CD4-positive, alpha-beta memory T cell (primary cell): ENCODE measurements around the gene KCNE2. TPM values are rescaled to one million over a fixed set of nuclear protein-coding genes. Genes with fewer than 3 reads are reported as not detected.

ENCODE experiments used
- CTCF ChIA-PET: fragments of 350-600 bp; sonication (Branson Sonifier 250); formaldehyde crosslinking; loops from one replicate; lab custom pipeline; 2021; ENCODE audit warnings: inconsistent platforms; ENCODE audit not compliant: partially characterized antibody; lab: Charles Lee
- POLR2A ChIA-PET: fragments of 350-600 bp; sonication (Branson Sonifier 250); formaldehyde crosslinking; loops from one replicate; lab custom pipeline; 2021; ENCODE audit not compliant: partially characterized antibody; lab: Charles Lee
- DNase-seq, 5 donors: peaks; one replicate each; pipeline versions ENCODE4 v3.0.0 to v3.0.0-alpha.2; 2020 to 2022; ENCODE audit warnings: mixed read lengths in 1 of 5
- H3K27ac ChIP-seq: one replicate; pipeline ENCODE4 v1.7.0; 2013; ENCODE audit warnings: low read depth, low read length
- H3K27me3 ChIP-seq: 2 replicates; pipeline ENCODE4 v1.7.0; 2013; ENCODE audit warnings: mild to moderate bottlenecking, low read length, moderate library complexity; ENCODE audit not compliant: insufficient read depth
- H3K36me3 ChIP-seq: 2 replicates; pipeline ENCODE4 v1.7.0; 2013; ENCODE audit warnings: mild to moderate bottlenecking, low read length, moderate library complexity; ENCODE audit not compliant: insufficient read depth
- H3K4me1 ChIP-seq: 2 replicates; pipeline ENCODE4 v1.7.0; 2013; ENCODE audit warnings: mild to moderate bottlenecking, low read length, moderate library complexity; ENCODE audit not compliant: insufficient read depth
- H3K4me3 ChIP-seq, 2 donors: one replicate each; pipeline ENCODE4 v1.7.0; 2013; ENCODE audit warnings: low read length in 2 of 2, mild to moderate bottlenecking in 1 of 2
- H3K9me3 ChIP-seq, 2 donors: one replicate each; pipeline ENCODE4 v1.7.0; 2013; ENCODE audit warnings: low read length in 2 of 2, control low read depth in 1 of 2; ENCODE audit not compliant: control insufficient read depth in 1 of 2
- H3K27ac Mint-ChIP-seq, 7 donors: one replicate each; pipeline ENCODE4 v1.8.0; 2020 to 2021; ENCODE audit warnings: mixed read lengths in 7 of 7, mild to moderate bottlenecking in 6 of 7, inconsistent platforms in 3 of 7, moderate library complexity in 3 of 7
- H3K27me3 Mint-ChIP-seq, 2 donors: one replicate each; pipeline ENCODE4 v1.8.0; 2020 to 2021; ENCODE audit warnings: mixed read lengths in 2 of 2
- H3K36me3 Mint-ChIP-seq, 2 donors: one replicate each; pipeline ENCODE4 v1.8.0; 2020 to 2021; ENCODE audit warnings: mixed read lengths in 2 of 2, inconsistent platforms in 1 of 2, mild to moderate bottlenecking in 1 of 2
- H3K4me1 Mint-ChIP-seq, 4 donors: one replicate each; pipeline ENCODE4 v1.8.0; 2020 to 2021; ENCODE audit warnings: mixed read lengths in 4 of 4, mild to moderate bottlenecking in 1 of 4
- H3K4me3 Mint-ChIP-seq, 8 donors: one replicate each; pipeline ENCODE4 v1.8.0; 2020 to 2021; ENCODE audit warnings: mixed read lengths in 8 of 8, mild to moderate bottlenecking in 7 of 8, moderate library complexity in 6 of 8, inconsistent platforms in 3 of 8
- H3K9me3 Mint-ChIP-seq, 8 donors: one replicate each; pipeline ENCODE4 v1.8.0; 2020 to 2021; ENCODE audit warnings: mixed read lengths in 8 of 8, mild to moderate bottlenecking in 5 of 8, inconsistent platforms in 3 of 8, moderate library complexity in 1 of 8
- intact Hi-C: fragments of 100-400 bp; cut with micrococcal nuclease; formaldehyde crosslinking; loops from one replicate; pipeline ENCODE4 v1.15.1; 2023
- polyA plus RNA-seq, 2 donors: library from polyadenylated mRNA; unstranded; fragments of 300-500 nt; fragmentation: Illumina TruSeq; gene quantifications; one replicate each; pipeline ENCODE4 v1.2.3, GENCODE V29; 2021
- total RNA-seq, 2 experiments: library from RNA; stranded (reverse); gene quantifications; one replicate each; pipeline ENCODE4 v1.2.3, GENCODE V29; 2021

Gene KCNE2
- total and polyA plus RNA-seq, 4 experiments from 2014 or later, result 0.29 to 0.63 TPM; not detected in 2

DNA sequence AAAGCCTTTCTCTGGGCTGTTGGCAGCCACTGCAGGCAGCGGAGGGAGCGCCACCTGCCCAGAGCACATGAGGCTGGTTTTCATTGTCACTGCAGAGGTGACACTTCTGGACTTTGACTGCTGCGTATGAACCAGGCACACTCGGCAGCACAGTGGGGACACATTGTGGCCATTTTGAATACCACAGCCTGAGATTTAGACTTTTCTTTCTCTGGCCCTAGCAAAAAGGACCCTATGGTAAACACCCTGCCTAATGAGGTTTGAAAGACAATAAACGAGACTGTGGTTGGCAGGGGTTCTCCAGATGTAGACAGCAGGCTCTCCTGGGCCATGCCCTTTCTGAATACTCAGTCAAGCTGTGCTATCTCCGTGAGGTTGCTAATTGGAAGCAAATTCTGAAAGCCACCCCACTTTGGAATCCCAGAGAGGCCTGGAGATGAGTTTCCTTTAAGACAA is 12.0 kb upstream of the KCNE2 start:
- H3K36me3 ChIP-seq, result no peaks in the 10 kb centered on the region
- Mint-ChIP-seq H3K4me3 (no peak overlapping the region), H3K27ac (no peak overlapping the region), H3K27me3 (peaks cover 19 to 20% of the 10 kb centered on the region in 2 donors), H3K4me1 (peaks cover 4 to 6% (median 5%) of the 10 kb centered on the region in 4 donors), H3K36me3 (no peaks in the 10 kb centered on the region), H3K9me3 (peaks cover 0 to 3% (median 0%) of the 10 kb centered on the region in 8 donors)
- intact Hi-C loops, result no loop called here
- DNase-seq, result peak in 2 of 5 donors; percentile 2 to 15
- ChIA-PET POLR2A (no interaction called here), CTCF (interaction anchor here (1.8 to 15.7 kb wide), 3 partner anchors 10 to 428 kb away, joined by 4 to 335 read pairs (median 6); no protein-coding TSS in a partner anchor)
- no peaks in the 10 kb centered on the region for H3K27me3 ChIP-seq
- no peaks in the 10 kb centered on the region for H3K4me1 ChIP-seq
- no peak overlapping the region for H3K4me3 ChIP-seq
- no peak overlapping the region for H3K27ac ChIP-seq
- no peaks in the 10 kb centered on the region for H3K9me3 ChIP-seq

DNA sequence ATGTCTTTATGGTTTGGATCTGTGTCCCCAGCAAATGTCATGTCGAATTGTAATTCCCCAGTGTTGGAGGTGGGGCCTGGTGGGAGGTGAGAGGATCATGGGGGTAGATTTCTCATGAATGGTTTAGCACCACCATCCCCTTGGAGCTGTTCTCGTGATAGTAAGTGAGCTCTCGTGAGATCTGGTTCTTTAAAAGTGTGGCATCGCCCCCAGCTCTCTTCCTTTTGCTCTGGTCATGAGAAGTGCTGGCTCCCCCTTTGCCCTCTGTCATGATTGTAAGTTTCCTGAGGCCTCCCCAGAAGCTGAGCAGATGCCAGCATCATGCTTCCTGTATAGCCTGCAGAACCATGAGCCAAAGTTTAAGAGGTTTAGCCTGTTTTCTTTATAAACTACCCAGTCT is 11.2 kb upstream of the KCNE2 start:
- H3K4me1 ChIP-seq, result no peaks in the 10 kb centered on the region
- no peaks in the 10 kb centered on the region for H3K9me3 ChIP-seq
- ChIA-PET CTCF (interaction anchor here (1.4 to 15.7 kb wide), 2 partner anchors 10 to 429 kb away, joined by 4 to 335 read pairs; no protein-coding TSS in a partner anchor), POLR2A (no interaction called here)
- no peaks in the 10 kb centered on the region for H3K27me3 ChIP-seq
- peaks cover 20 to 22% of the 10 kb centered on the region in 2 donors for H3K27me3 Mint-ChIP-seq
- peaks cover 0 to 4% (median 0%) of the 10 kb centered on the region in 8 donors for H3K9me3 Mint-ChIP-seq
- DNase-seq, result no peak
- H3K36me3 Mint-ChIP-seq, result no peaks in the 10 kb centered on the region
- no peak overlapping the region for H3K27ac Mint-ChIP-seq
- no peaks in the 10 kb centered on the region for H3K36me3 ChIP-seq
- H3K4me1 Mint-ChIP-seq, result peaks cover 4 to 6% (median 5%) of the 10 kb centered on the region in 4 donors
- H3K4me3 Mint-ChIP-seq, result no peak overlapping the region
- no peak overlapping the region for H3K27ac ChIP-seq
- intact Hi-C loops, result no loop called here
- H3K4me3 ChIP-seq, result no peak overlapping the region

DNA sequence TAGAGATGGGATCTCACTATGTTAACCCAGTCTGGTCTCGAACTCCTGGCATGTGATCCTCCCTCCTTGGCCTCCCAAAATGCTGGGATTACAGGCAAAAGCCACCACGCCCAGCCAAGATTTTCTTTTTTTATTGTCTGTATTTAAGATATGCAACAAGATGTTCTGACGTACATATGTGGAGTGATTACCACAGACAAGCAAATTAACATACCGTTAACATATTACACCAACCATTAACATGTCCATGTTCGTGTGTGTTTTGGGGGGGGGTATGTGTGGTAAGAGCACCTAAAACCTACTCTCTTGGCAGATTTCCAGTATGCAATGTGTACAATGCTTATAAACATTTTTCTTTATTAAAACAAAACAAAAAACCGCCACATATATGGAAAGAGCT is 10.6 kb upstream of the KCNE2 start:
- H3K36me3 Mint-ChIP-seq, result no peaks in the 10 kb centered on the region
- no peaks in the 10 kb centered on the region for H3K4me1 Mint-ChIP-seq
- H3K27me3 Mint-ChIP-seq, result peaks cover 17 to 20% of the 10 kb centered on the region in 2 donors
- H3K36me3 ChIP-seq, result no peaks in the 10 kb centered on the region
- H3K27ac Mint-ChIP-seq, result no peak overlapping the region
- no peaks in the 10 kb centered on the region for H3K9me3 ChIP-seq
- no peak overlapping the region for H3K4me3 ChIP-seq
- ChIA-PET POLR2A (interaction anchor here (1.7 kb wide), 1 partner anchor 429 kb away, joined by 4 read pairs; no protein-coding TSS in a partner anchor), CTCF (interaction anchor here (1.4 to 15.7 kb wide), 2 partner anchors 9 to 429 kb away, joined by 4 to 335 read pairs; no protein-coding TSS in a partner anchor)
- no peak for DNase-seq
- no peak overlapping the region for H3K27ac ChIP-seq
- intact Hi-C loops, result no loop called here
- H3K4me3 Mint-ChIP-seq, result no peak overlapping the region
- H3K4me1 ChIP-seq, result no peaks in the 10 kb centered on the region
- H3K27me3 ChIP-seq, result no peaks in the 10 kb centered on the region
- H3K9me3 Mint-ChIP-seq, result peaks cover 0 to 10% (median 0%) of the 10 kb centered on the region in 8 donors

DNA sequence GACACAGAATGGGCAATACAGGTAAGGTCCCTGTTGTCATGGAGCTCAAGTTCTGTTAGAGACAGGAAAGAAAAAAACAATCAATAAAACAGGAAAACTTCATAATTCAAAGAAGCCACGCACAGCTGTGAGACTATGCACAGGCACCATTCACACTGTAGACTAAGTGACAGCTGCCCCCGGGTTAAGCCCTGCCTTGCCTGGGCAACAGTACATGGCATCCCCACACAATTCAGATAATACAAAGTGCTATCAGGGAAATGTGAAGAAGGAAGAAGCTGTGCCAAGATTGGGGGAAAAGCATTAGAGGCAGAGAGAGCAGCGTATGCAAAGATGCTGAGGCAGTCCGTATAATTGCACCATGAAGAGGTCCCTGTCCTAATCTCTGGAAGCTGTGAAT is 9.0 kb upstream of the KCNE2 start:
- Histone ChIP-seq H3K4me1 (no peaks in the 10 kb centered on the region), H3K4me3 (no peak overlapping the region), H3K36me3 (no peaks in the 10 kb centered on the region), H3K9me3 (no peaks in the 10 kb centered on the region), H3K27me3 (peaks cover 2% of the 10 kb centered on the region), H3K27ac (no peak overlapping the region)
- peaks cover 0 to 14% (median under 1%) of the 10 kb centered on the region in 8 donors for H3K9me3 Mint-ChIP-seq
- H3K4me1 Mint-ChIP-seq, result no peaks in the 10 kb centered on the region
- H3K27ac Mint-ChIP-seq, result no peak overlapping the region
- DNase-seq, result no peak
- CTCF ChIA-PET, result interaction anchor here (1.0 to 15.7 kb wide), 4 partner anchors 10 to 431 kb away, joined by 3 to 335 read pairs (median 8); partner anchors contain the start of gene KCNE2
- peaks cover 20 to 22% of the 10 kb centered on the region in 2 donors for H3K27me3 Mint-ChIP-seq
- no peak overlapping the region for H3K4me3 Mint-ChIP-seq
- POLR2A ChIA-PET, result interaction anchor here (1.7 kb wide), 1 partner anchor 431 kb away, joined by 4 read pairs; no protein-coding TSS in a partner anchor
- H3K36me3 Mint-ChIP-seq, result no peaks in the 10 kb centered on the region
- intact Hi-C loops, result no loop called here

DNA sequence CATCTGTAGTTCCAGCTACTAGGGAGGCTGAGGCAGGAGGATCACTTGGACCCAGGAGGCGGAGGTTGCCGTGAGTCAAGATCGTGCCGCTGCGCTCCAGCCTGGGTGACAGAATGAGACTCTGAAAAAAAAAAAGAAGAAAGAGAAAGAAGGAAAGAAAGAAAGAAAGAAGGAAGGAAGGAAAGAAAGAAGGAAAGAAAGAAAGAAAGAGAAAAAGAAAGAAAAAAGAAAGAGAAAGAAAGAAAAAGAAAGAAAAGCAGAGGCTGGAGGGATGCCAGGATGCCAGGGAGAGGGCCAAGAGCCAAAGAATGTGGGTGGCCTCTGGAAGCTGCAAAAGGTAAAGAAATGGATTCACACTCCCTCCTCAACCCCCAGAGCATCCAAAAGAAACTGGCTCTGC is 8.2 kb upstream of the KCNE2 start:
- no peak for DNase-seq
- no peak overlapping the region for H3K27ac ChIP-seq
- no peaks in the 10 kb centered on the region for H3K4me1 ChIP-seq
- H3K27ac Mint-ChIP-seq, result peak overlapping the region in 1 of 7 donors; percentile 35
- no peaks in the 10 kb centered on the region for H3K9me3 ChIP-seq
- intact Hi-C loops, result no loop called here
- no peaks in the 10 kb centered on the region for H3K4me1 Mint-ChIP-seq
- no peaks in the 10 kb centered on the region for H3K36me3 Mint-ChIP-seq
- peaks cover 2% of the 10 kb centered on the region for H3K27me3 ChIP-seq
- no peak overlapping the region for H3K4me3 Mint-ChIP-seq
- no peak overlapping the region for H3K4me3 ChIP-seq
- H3K27me3 Mint-ChIP-seq, result peaks cover 22% of the 10 kb centered on the region in 2 donors
- no peaks in the 10 kb centered on the region for H3K36me3 ChIP-seq
- POLR2A ChIA-PET, result no interaction called here
- peaks cover 0 to 14% (median under 1%) of the 10 kb centered on the region in 8 donors for H3K9me3 Mint-ChIP-seq
- CTCF ChIA-PET, result interaction anchor here (1.5 to 15.7 kb wide), 3 partner anchors 8 to 432 kb away, joined by 6 to 335 read pairs (median 11); partner anchors contain the start of gene KCNE2

GRCh38 chr21:34357889-34358288 is 5.9 kb upstream of the KCNE2 start:
- CTCF ChIA-PET, result interaction anchor here (0.7 to 1.2 kb wide), 2 partner anchors 10 to 274 kb away, joined by 4 to 5 read pairs; no protein-coding TSS in a partner anchor
- DNase-seq, result no peak
- Mint-ChIP-seq H3K36me3 (no peaks in the 10 kb centered on the region), H3K27me3 (peaks cover 26 to 28% of the 10 kb centered on the region in 2 donors), H3K4me3 (no peak overlapping the region), H3K27ac (no peak overlapping the region), H3K9me3 (peaks cover 0 to 14% (median under 1%) of the 10 kb centered on the region in 8 donors), H3K4me1 (peaks cover 3 to 7% (median 5%) of the 10 kb centered on the region in 4 donors)
- POLR2A ChIA-PET, result no interaction called here
- Histone ChIP-seq H3K36me3 (no peaks in the 10 kb centered on the region), H3K4me1 (no peaks in the 10 kb centered on the region), H3K4me3 (no peak overlapping the region), H3K27me3 (peaks cover 6% of the 10 kb centered on the region), H3K27ac (no peak overlapping the region), H3K9me3 (no peaks in the 10 kb centered on the region)
- intact Hi-C loops, result no loop called here

- Mint-ChIP-seq H3K4me3 (no peak overlapping the region), H3K9me3 (peaks cover 0 to 14% (median under 1%) of the 10 kb centered on the region in 8 donors), H3K27ac (no peak overlapping the region), H3K4me1 (peaks cover 3 to 7% (median 5%) of the 10 kb centered on the region in 4 donors), H3K27me3 (peaks cover 26% of the 10 kb centered on the region in 2 donors), H3K36me3 (no peaks in the 10 kb centered on the region)
- Histone ChIP-seq H3K4me3 (no peak overlapping the region), H3K36me3 (no peaks in the 10 kb centered on the region), H3K9me3 (no peaks in the 10 kb centered on the region), H3K27ac (no peak overlapping the region), H3K27me3 (peaks cover 6% of the 10 kb centered on the region), H3K4me1 (no peaks in the 10 kb centered on the region)
- ChIA-PET CTCF (interaction anchor here (1.3 to 1.4 kb wide), 2 partner anchors 11 to 272 kb away, joined by 5 to 7 read pairs; no protein-coding TSS in a partner anchor), POLR2A (no interaction called here)
- intact Hi-C loops, result no loop called here
- DNase-seq, result no peak
Observed at GRCh38 chr21:34358866-34359265, 4.9 kb upstream of the KCNE2 start.
